Measurements from ENCODE around the gene EIF3K.

The EIF3K gene

DNA sequence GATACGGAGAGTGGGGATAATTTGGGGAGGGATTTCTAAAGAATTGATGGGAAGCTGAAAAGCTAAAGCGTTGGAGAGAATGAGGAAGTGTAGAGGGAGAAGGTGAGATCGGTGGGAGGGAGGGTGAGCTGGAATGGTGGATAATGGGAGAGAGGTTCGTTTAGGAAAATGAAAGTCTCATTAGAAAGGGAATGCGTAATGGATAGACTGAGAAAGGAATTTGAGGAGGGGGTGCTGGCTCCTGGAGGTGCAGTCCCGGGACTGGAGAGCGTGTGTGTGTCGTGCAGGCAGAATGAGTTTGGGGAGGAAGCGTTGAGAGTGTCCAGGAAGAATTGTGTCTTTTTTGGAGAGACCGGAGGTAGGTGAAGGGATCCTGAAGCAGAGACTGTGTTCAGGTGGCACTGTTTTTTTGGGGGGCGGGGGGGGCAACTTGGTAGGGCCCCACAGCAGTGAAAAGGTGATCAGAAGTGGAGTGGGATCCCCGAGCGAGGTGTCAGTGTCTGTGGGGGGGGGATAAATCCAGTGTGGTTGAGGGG, 29.8 kb downstream of the EIF3K start:
- no peaks in the 10 kb centered on the region for H3K9me3 ChIP-seq (ENCODE audit: low read length)
- no peaks in the 10 kb centered on the region for H3K36me3 ChIP-seq (ENCODE audit: insufficient read depth, low read length)
- no peaks in the 10 kb centered on the region for H3K27me3 ChIP-seq (ENCODE audit: insufficient read depth, low read length)
- H3K4me3 ChIP-seq (ENCODE audit: low read length) = peak overlapping the region; percentile 99
- peaks cover 17% of the 10 kb centered on the region for H3K4me1 ChIP-seq (ENCODE audit: insufficient read depth, low read length)
- no peak overlapping the region for H2AFZ ChIP-seq (ENCODE audit: low read depth, low read length)

DNA sequence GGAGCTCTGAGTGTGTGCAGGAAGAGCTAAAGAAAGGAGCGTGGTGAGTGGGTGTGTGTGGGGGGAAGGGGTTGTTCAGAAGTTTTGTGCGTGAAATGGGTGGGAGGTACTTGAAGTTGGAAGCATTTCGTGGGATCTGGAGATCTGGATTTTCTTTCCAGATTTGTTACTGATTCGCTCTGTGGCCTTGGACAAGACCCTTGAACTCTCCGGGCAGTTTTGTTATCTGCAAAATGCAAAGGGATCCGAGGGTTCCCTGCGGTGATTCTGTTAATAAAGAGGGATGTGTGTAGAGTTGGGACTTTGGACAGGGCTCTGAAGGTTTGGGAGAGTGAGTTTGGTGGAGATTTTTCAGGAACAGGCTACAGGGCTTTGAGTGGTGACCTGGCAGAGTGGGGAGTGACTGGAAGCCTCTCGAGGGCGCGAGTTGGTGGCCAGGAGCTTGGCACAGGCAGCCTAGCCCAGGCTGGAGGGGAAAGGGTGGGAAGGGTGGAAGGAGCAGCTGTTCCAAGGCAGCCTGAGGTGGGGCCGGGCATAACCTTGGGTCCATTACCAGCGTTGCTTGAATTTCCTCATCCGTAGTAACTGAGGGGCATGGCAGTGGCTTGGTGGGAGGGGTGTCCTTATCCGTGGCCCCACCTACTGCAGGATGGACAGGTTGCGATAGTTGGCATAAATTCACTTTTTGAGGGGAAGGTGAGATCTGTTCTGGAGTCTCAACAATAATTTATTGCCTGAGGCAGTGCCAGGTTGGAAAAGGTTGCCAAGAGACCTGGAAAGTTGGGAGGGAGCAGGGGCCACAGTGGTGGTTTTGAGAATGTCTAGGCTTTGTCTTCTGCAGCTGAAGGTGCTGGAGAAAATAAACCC, 30.6 kb downstream of the EIF3K start:
- Histone ChIP-seq H3K27me3 (ENCODE audit: insufficient read depth, low read length) (no peaks in the 10 kb centered on the region), H3K4me3 (ENCODE audit: low read length) (peak overlapping the region; percentile 99), H3K9me3 (ENCODE audit: low read length) (no peaks in the 10 kb centered on the region), H3K36me3 (ENCODE audit: insufficient read depth, low read length) (no peaks in the 10 kb centered on the region), H3K4me1 (ENCODE audit: insufficient read depth, low read length) (peaks cover 17% of the 10 kb centered on the region), H2AFZ (ENCODE audit: low read depth, low read length) (no peak overlapping the region)

DNA sequence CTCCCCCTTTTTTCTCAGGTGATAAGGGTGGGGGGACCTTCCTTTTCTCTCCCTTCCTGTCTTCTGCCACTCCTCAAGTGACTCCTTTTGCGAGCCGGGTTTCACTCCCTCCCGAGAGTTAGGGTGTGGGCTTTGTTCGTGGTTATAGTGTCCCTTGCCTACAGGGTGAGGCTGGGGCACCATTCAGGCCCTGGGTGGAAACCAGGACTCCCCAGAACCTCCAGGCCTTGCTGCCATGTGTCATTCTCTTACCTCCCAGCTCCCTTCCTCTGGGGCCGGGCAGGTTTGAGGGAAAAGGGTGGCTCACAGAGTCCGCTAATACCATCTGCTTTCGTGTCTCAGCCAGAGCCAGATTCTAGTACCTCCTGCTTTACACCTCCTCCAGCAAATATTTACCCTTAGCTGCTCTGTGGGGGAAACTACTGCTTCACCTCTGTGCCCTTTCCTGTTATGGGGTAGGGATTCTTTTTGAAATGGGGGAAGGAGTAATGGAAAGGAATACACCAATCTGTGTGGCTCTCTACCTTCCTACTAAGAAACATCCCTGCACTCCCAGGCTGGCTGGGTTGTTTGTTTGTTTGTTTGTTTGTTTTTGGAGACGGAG, 31.3 kb downstream of the EIF3K start:
- no peaks in the 10 kb centered on the region for H3K36me3 ChIP-seq (ENCODE audit: insufficient read depth, low read length)
- H3K4me3 ChIP-seq (ENCODE audit: low read length) = peak overlapping the region; percentile 99
- H3K9me3 ChIP-seq (ENCODE audit: low read length) = no peaks in the 10 kb centered on the region
- peaks cover 19% of the 10 kb centered on the region for H3K4me1 ChIP-seq (ENCODE audit: insufficient read depth, low read length)
- no peak overlapping the region for H2AFZ ChIP-seq (ENCODE audit: low read depth, low read length)
- no peaks in the 10 kb centered on the region for H3K27me3 ChIP-seq (ENCODE audit: insufficient read depth, low read length)

DNA sequence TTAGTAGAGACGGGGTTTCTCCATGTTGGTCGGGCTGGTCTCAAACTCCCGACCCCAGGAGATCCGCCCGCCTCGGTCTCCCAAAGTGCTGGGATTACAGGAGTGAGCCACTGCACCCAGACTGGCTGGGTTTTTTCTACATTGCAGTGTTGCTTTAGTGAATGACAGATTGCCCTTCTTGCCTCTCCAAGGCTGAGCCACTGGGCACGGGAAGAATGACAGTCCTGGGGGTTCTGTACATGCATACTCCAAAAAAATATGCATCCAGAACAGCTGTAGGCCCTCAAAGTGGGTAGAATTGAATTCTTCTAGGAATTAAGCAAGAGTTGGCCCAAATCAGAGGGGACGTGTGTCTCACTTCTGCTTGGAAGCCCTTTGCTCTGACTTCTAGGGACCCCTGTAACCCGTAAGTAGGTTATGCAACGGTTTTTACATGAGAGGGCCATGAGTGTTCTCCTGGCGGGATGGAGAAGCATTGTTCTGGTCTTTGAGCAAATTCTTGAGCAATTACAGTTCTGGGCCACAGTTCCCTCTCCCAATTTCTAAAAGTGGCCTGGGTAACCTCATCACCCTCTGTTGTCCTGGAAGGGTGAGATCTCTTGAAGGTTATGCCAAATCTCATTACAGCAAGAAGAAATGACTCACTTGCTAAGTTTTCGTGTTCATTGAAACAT, 32.1 kb downstream of the EIF3K start:
- Histone ChIP-seq H3K4me1 (ENCODE audit: insufficient read depth, low read length) (peaks cover 19% of the 10 kb centered on the region), H3K27me3 (ENCODE audit: insufficient read depth, low read length) (no peaks in the 10 kb centered on the region), H3K9me3 (ENCODE audit: low read length) (no peaks in the 10 kb centered on the region), H3K4me3 (ENCODE audit: low read length) (no peak overlapping the region), H2AFZ (ENCODE audit: low read depth, low read length) (no peak overlapping the region), H3K36me3 (ENCODE audit: insufficient read depth, low read length) (no peaks in the 10 kb centered on the region)

DNA sequence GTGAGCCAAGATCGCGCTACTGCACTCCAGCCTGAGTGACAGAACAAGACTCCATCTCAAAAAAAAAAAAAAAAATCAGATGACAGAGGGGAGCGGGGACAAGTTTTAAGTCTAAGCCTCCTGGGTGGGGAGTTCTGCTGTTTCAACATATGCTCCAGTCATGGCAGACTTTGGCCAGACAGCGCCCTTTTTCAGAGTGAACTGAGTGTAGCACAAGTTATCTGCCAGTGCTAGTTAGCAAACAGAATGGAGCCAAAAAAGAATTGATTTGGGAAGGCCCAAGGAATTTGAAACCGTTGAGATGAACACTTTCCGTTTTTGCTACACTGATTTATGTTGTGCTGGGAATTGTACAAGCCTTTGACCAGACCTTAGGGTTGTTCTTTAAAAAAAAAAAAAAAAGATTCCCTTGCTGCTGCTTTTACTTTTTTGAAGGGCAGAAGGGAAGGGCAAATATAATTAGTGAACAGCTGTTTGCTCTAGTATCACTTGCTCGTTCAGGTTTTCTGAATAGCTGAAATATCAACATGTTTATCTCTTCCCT, 34.1 kb downstream of the EIF3K start:
- peaks cover 26% of the 10 kb centered on the region for H3K4me1 ChIP-seq (ENCODE audit: insufficient read depth, low read length)
- no peak overlapping the region for H2AFZ ChIP-seq (ENCODE audit: low read depth, low read length)
- no peaks in the 10 kb centered on the region for H3K36me3 ChIP-seq (ENCODE audit: insufficient read depth, low read length)
- H3K4me3 ChIP-seq (ENCODE audit: low read length) = no peak overlapping the region
- no peaks in the 10 kb centered on the region for H3K27me3 ChIP-seq (ENCODE audit: insufficient read depth, low read length)
- no peaks in the 10 kb centered on the region for H3K9me3 ChIP-seq (ENCODE audit: low read length)

DNA sequence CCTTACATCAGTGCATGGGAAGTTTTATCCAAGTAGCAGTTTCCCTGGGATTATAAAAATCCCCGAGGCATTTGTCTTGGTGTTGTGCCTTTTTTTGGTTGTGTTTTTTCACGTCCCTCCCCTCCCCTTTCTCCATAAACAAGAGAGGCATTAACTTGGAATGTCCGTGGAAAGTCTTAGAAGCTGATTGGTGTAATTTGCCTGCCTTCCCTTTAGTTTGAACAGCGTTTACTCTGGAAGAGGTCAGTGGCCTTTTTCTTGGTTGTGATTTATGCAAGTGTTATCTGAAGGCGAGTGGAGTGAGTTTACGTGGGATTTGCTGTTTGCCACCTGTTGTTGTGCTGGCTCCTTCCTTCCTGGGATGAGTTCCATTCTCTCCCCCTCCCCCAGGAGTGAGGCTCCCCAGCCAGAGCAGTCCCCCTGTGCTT, 35.7 kb downstream of the EIF3K start:
- Histone ChIP-seq H3K9me3 (ENCODE audit: low read length) (no peaks in the 10 kb centered on the region), H3K27me3 (ENCODE audit: insufficient read depth, low read length) (no peaks in the 10 kb centered on the region), H3K4me1 (ENCODE audit: insufficient read depth, low read length) (peaks cover 21% of the 10 kb centered on the region), H3K36me3 (ENCODE audit: insufficient read depth, low read length) (no peaks in the 10 kb centered on the region), H2AFZ (ENCODE audit: low read depth, low read length) (no peak overlapping the region), H3K4me3 (ENCODE audit: low read length) (no peak overlapping the region)

DNA sequence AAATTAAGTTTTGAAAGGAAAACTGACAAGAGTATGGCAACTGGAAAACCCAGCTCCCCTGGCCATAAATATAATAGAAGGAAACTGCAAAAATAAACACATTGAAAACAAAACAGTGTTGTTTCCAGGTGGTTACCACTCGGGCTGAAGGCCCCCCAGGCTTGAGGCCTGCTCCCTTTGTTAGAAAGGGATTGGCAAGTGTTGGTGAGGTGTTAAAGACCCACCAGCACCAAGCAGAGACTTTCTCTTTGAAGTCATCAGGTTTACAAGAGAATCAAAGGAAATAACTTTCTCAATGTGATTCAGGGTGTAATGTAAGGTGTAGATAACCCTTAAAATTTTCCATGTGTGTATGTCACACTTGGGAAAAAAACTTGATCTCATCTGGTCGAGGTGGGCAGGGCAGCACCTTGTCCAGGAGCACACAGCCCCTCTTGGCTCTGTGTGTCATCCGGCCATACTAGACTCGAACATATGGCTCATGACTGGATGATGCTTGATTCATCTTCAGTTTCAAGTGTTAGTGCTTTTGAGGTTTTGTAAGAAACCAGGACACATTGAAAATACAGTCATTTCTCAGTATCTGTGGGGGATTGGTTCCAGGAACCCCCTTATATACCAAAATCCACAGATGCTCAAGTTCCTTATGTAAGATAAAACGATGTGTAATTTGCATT, 36.3 kb downstream of the EIF3K start:
- Histone ChIP-seq H3K4me1 (ENCODE audit: insufficient read depth, low read length) (peaks cover 15% of the 10 kb centered on the region), H3K36me3 (ENCODE audit: insufficient read depth, low read length) (no peaks in the 10 kb centered on the region)

DNA sequence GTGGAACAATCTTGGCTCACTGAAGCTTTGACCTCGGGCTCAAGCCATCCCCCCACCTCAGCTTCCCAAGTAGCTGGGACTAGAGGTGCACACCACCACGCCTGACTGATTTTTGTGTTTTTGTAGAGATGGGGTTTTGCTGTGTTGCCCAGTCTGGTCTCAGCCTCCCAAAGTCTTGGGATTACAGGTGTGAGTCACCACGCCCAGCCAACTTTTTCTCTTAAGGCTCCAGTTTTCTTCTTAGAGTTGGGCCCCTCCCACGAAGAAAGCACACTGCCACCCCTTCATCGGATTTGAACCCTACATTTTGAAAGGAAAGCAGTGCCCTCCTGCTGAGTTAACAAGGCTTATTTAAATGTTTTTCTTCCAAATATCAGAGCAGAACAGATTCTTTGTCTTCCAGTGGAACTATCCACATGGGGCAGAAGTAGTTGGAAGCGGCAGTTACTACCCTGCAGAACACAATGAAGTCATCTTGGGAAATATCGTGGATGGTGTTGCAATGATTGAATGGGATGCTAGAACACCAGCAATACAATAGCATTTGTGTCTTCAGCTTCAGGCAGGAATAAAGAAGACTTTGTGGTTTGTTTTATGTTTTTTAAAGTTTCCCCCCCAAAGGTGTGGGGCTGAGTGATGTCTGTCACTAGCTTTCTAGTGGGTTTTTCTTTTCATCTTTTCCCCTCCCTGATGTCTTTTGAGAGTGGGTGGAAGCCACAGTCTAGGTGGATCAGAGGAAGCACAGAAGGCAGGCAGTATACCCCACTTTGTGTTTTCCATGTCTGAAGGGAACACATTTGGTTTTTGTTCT, 37.4 kb downstream of the EIF3K start:
- H3K4me3 ChIP-seq (ENCODE audit: low read length) = no peak overlapping the region
- peaks cover 2% of the 10 kb centered on the region for H3K36me3 ChIP-seq (ENCODE audit: insufficient read depth, low read length)
- H3K4me1 ChIP-seq (ENCODE audit: insufficient read depth, low read length) = peaks cover 15% of the 10 kb centered on the region

More for the DNA sequence above, 36.3 kb downstream of the EIF3K start:
- Histone ChIP-seq H3K9me3 (ENCODE audit: low read length) (no peaks in the 10 kb centered on the region), H3K27me3 (ENCODE audit: insufficient read depth, low read length) (no peaks in the 10 kb centered on the region), H3K4me3 (ENCODE audit: low read length) (no peak overlapping the region), H2AFZ (ENCODE audit: low read depth, low read length) (no peak overlapping the region)

DNA sequence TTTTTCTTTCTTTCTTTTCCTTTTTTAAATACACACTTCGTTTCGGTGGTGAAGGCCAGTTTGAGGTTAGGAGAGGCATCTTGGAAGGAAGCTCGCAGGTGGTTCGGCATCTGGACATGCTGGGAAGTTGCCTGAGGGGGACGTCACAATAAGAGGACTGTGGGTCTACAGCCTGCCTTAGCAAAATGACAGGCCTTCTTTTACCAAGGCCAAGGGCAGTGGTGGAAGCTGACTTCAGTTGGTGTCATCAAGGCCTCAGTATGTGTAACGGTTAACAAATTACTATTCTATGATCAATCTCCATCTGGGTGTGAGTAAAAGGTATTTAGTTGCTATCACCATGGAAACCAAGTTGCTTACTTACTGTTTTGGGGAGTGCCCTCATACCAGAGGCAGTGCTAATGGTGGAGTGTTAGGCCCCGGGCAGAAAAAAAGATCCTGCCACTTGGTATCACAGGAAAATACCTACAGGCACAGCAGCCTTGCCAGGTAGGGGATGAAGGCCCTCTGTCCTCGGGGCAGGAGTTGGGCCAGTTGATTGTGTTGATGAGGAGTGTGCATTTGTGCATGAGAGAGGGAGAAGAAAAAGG, 38.7 kb downstream of the EIF3K start:
- no peak overlapping the region for H2AFZ ChIP-seq (ENCODE audit: low read depth, low read length)
- H3K4me3 ChIP-seq (ENCODE audit: low read length) = no peak overlapping the region
- peaks cover 18% of the 10 kb centered on the region for H3K4me1 ChIP-seq (ENCODE audit: insufficient read depth, low read length)
- H3K36me3 ChIP-seq (ENCODE audit: insufficient read depth, low read length) = peaks cover 2% of the 10 kb centered on the region
- H3K27me3 ChIP-seq (ENCODE audit: insufficient read depth, low read length) = no peaks in the 10 kb centered on the region
- H3K9me3 ChIP-seq (ENCODE audit: low read length) = no peaks in the 10 kb centered on the region

More for the DNA sequence above, 37.4 kb downstream of the EIF3K start:
- no peak overlapping the region for H2AFZ ChIP-seq (ENCODE audit: low read depth, low read length)
- no peaks in the 10 kb centered on the region for H3K9me3 ChIP-seq (ENCODE audit: low read length)
- no peaks in the 10 kb centered on the region for H3K27me3 ChIP-seq (ENCODE audit: insufficient read depth, low read length)

DNA sequence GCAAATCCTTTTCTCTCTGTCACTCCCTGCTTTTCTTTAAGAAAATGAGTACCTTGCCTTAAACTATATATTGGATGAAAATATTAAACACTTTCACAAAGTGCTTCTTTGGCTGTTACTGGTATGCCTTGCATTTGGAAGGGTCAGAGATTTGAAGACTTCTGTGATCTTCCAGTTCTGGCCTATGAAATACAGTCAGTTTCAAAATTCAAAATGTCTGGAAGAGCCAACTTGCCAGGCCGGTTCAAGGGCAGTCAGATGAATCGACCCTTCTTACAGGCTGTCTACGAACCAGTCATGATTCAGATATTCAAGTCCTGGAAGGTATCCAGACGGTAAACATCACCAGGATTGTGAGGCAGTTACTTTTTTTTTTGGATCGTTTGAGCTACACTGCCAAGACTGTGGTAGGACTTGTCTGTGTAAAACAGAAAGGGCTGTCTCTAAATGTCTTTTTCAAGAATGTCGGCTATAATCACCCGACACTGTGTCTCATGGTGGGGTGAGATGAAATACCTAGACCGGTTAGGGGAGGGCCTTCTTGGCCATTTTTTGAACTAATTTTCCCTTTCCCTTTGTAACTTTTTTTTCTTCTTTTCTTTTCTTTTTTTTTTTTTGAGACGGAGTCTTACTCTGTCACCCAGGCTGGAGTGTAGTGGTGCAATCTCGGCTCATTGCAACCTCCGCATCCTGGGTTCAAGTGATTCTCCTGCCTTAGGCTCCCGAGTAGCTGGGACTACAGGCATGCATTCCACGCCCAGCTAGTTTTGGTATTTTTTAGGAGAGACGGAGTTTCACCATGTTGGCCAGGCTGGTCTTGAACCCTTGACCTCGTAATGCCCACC, 39.7 kb downstream of the EIF3K start:
- Histone ChIP-seq H3K36me3 (ENCODE audit: insufficient read depth, low read length) (peaks cover 2% of the 10 kb centered on the region), H3K4me3 (ENCODE audit: low read length) (no peak overlapping the region), H3K4me1 (ENCODE audit: insufficient read depth, low read length) (peaks cover 19% of the 10 kb centered on the region), H3K27me3 (ENCODE audit: insufficient read depth, low read length) (no peaks in the 10 kb centered on the region), H2AFZ (ENCODE audit: low read depth, low read length) (no peak overlapping the region), H3K9me3 (ENCODE audit: low read length) (no peaks in the 10 kb centered on the region)

DNA sequence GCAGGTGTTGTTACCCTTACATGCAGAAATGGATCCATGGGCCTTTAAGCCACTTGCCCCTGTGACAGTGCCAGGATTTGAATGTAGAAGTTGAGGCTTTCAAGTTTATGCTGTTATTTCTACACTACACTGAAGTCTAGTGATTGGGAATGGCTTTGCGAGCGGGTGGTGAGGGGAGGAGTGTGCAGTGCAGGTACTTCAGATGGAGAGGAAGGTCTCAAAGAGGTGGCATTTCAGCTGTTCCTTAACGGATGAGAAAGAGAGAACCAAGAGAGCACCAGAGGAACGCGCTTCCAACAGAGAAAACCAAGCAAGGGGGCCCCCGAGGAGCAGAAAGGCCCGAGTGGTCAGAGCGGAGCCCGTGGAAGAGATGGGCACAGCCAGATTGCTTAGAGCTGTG, 41.7 kb downstream of the EIF3K start:
- peaks cover 2% of the 10 kb centered on the region for H3K36me3 ChIP-seq (ENCODE audit: insufficient read depth, low read length)
- H2AFZ ChIP-seq (ENCODE audit: low read depth, low read length) = no peak overlapping the region
- peaks cover 21% of the 10 kb centered on the region for H3K4me1 ChIP-seq (ENCODE audit: insufficient read depth, low read length)
- H3K9me3 ChIP-seq (ENCODE audit: low read length) = no peaks in the 10 kb centered on the region
- H3K27me3 ChIP-seq (ENCODE audit: insufficient read depth, low read length) = no peaks in the 10 kb centered on the region
- no peak overlapping the region for H3K4me3 ChIP-seq (ENCODE audit: low read length)

All from neuron (in vitro differentiated cells).